ENCODE data around the gene SCLY. TPM values are rescaled to one million over a fixed set of nuclear protein-coding genes. Genes with fewer than 3 reads are reported as not detected.

The SCLY gene
- polyA plus RNA-seq, 3 donors = 9.5 to 10.6 (median 10.3) TPM

- Histone ChIP-seq H3K9me3 (replicated peaks in 1 of 2; ENCODE audit: control insufficient read depth in 1 of 2, insufficient read depth in 1 of 2, low read length in 2 of 2) (peaks cover 8% of the 10 kb centered on the region in 2 donors), H3K36me3 (replicated peaks in 1 of 2; ENCODE audit: control insufficient read depth in 1 of 2, insufficient read depth in 2 of 2, low read length in 2 of 2) (peaks cover 24 to 46% of the 10 kb centered on the region in 2 donors), H2AFZ (ENCODE audit: insufficient read depth, low read depth, low read length, poor library complexity, severe bottlenecking) (no peak overlapping the region), H3K4me1 (ENCODE audit: control insufficient read depth in 1 of 2, insufficient read depth in 2 of 2, low read length in 2 of 2) (no peaks in the 10 kb centered on the region), H3K79me2 (ENCODE audit: insufficient read depth, low read length) (no peaks in the 10 kb centered on the region), H3K27ac (ENCODE audit: low read depth in 1 of 2, low read length in 2 of 2) (no peak overlapping the region), H4K20me1 (ENCODE audit: insufficient read depth, low read length) (no peaks in the 10 kb centered on the region), H3K4me3 (replicated peaks in 1 of 3; ENCODE audit: low read depth in 2 of 3, low read length in 3 of 3) (no peak overlapping the region), H3K4me2 (replicated peaks; ENCODE audit: extremely low read depth, low read length, poor library complexity, severe bottlenecking) (no peak overlapping the region), H3K27me3 (ENCODE audit: control insufficient read depth in 2 of 2, insufficient read depth in 2 of 2, low read length in 2 of 2) (no peaks in the 10 kb centered on the region), H3K9ac (ENCODE audit: insufficient read depth, low read length, poor library complexity, severe bottlenecking) (no peak overlapping the region)
- H3K4me1 Mint-ChIP-seq = no peaks in the 10 kb centered on the region
- H3K9me3 Mint-ChIP-seq = peaks cover 3 to 26% (median 20%) of the 10 kb centered on the region in 7 donors
- no peak for TF ChIP-seq CTCF (IDR thresholded peaks at IDR 0.05)
- H3K4me3 Mint-ChIP-seq = no peak overlapping the region
- intact Hi-C loops (cut with micrococcal nuclease) = no loop called here
- WGBS (ENCODE audit: insufficient coverage) = 100% methylated on average over 2 of the region's 2 CpGs
- H3K27ac Mint-ChIP-seq = no peak overlapping the region
- peaks cover 32 to 45% of the 10 kb centered on the region in 2 donors for H3K36me3 Mint-ChIP-seq
- H3K27me3 Mint-ChIP-seq (ENCODE audit: low read depth in 3 of 3) = peaks cover 0 to 3% (median 0%) of the 10 kb centered on the region in 3 donors
- DNase-seq = no peak
These were observed 14.0 kb upstream of the SCLY start for GRCh38 chr2:238046725-238047270.

GRCh38 chr2:238053191-238053776, 7.5 kb upstream of the SCLY start:
- no peak overlapping the region for H2AFZ ChIP-seq (ENCODE audit: insufficient read depth, low read depth, low read length, poor library complexity, severe bottlenecking)
- no peaks in the 10 kb centered on the region for H3K4me1 ChIP-seq (ENCODE audit: control insufficient read depth in 1 of 2, insufficient read depth in 2 of 2, low read length in 2 of 2)
- H3K4me3 ChIP-seq (replicated peaks in 1 of 3; ENCODE audit: low read depth in 2 of 3, low read length in 3 of 3) = no peak overlapping the region
- intact Hi-C loops (cut with micrococcal nuclease) = no loop called here
- 100% methylated on average over 1 of the region's 2 CpGs for WGBS (ENCODE audit: insufficient coverage)
- H3K79me2 ChIP-seq (ENCODE audit: insufficient read depth, low read length) = no peaks in the 10 kb centered on the region
- H3K4me1 Mint-ChIP-seq = peaks cover 6% of the 10 kb centered on the region
- no peak for TF ChIP-seq CTCF (IDR thresholded peaks at IDR 0.05)
- no peak overlapping the region for H3K27ac ChIP-seq (ENCODE audit: low read depth in 1 of 2, low read length in 2 of 2)
- peaks cover 6 to 23% (median 15%) of the 10 kb centered on the region in 3 donors for H3K27me3 Mint-ChIP-seq (ENCODE audit: low read depth in 3 of 3)
- H3K9me3 Mint-ChIP-seq = peaks cover 11 to 51% (median 33%) of the 10 kb centered on the region in 7 donors
- H4K20me1 ChIP-seq (ENCODE audit: insufficient read depth, low read length) = no peaks in the 10 kb centered on the region
- peaks cover 0 to 3% of the 10 kb centered on the region in 2 donors for H3K36me3 Mint-ChIP-seq
- no peak overlapping the region for H3K27ac Mint-ChIP-seq
- DNase-seq = no peak
- H3K4me3 Mint-ChIP-seq = no peak overlapping the region
- H3K27me3 ChIP-seq (ENCODE audit: control insufficient read depth in 2 of 2, insufficient read depth in 2 of 2, low read length in 2 of 2) = peaks cover 3 to 18% of the 10 kb centered on the region in 2 donors
- no peak overlapping the region for H3K9ac ChIP-seq (ENCODE audit: insufficient read depth, low read length, poor library complexity, severe bottlenecking)
- no peaks in the 10 kb centered on the region for H3K36me3 ChIP-seq (replicated peaks in 1 of 2; ENCODE audit: control insufficient read depth in 1 of 2, insufficient read depth in 2 of 2, low read length in 2 of 2)
- H3K4me2 ChIP-seq (replicated peaks; ENCODE audit: extremely low read depth, low read length, poor library complexity, severe bottlenecking) = no peak overlapping the region
- H3K9me3 ChIP-seq (replicated peaks in 1 of 2; ENCODE audit: control insufficient read depth in 1 of 2, insufficient read depth in 1 of 2, low read length in 2 of 2) = peaks cover 11 to 14% of the 10 kb centered on the region in 2 donors
